K562 (cell line): Measurements from ENCODE around the gene PDF.
"Not testable (repeated sequence)": the region's sequence is repeated elsewhere in the genome, so short reads cannot be mapped to it uniquely, and the experiment has no call there.

Experiments
- ARID2 ChIP-seq: fragments of 450-650 bp; IDR thresholded peaks from 2 replicates; pipeline ENCODE4 v1.6.1; 2017; ENCODE audit warnings: antibody characterized with exemption, mild to moderate bottlenecking
- CTCF ChIP-seq, 3 experiments: IDR thresholded peaks in 2 of 3; conservative IDR thresholded peaks in 1 of 3; 2 replicates each; pipeline ENCODE4 v1.5.1; 2011 to 2012; ENCODE audit warnings: low read length in 3 of 3, mild to moderate bottlenecking in 3 of 3, control low read depth in 2 of 3, improper control_type of control experiment in 1 of 3, inconsistent platforms in 1 of 3, low read depth in 1 of 3, mixed read lengths in 1 of 3, moderate library complexity in 1 of 3; ENCODE audit not compliant: insufficient read depth in 2 of 3
- ZNF395 ChIP-seq: fragments of 200-800 bp; sonication (Bioruptor generic); IDR thresholded peaks from 2 replicates; pipeline ENCODE4 v1.6.1; 2017; ENCODE audit warnings: missing genetic modification characterization, missing compliant biosample characterization

DNA sequence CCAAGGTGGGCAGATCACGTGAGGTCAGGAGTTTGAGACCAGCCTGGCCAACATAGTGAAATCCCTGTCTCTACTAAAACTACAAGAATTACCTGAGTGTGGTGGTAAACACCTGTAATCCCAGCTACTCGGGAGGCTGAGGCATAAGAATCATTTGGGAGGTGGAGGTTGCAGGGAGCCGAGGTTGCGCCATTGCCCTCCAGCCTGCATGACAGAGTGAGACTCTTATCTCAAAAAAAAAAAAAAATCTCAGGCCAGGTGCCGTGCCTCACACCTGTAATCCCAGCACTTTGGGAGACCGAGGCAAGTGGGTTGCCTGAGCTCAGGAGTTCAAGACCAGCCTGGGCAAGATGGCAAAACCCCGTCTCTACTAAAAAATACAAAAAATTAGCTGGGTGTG, 33.6 kb downstream of the PDF start:
- TF ChIP-seq ZNF395 (CRISPR knock-in tag); CTCF (IDR thresholded peaks at IDR 0.05 in 2 of 3, conservative IDR thresholded peaks at IDR 0.05 in 1 of 3; ENCODE audit: insufficient read depth in 2 of 3, low read depth in 1 of 3, low read length in 3 of 3); ARID2: not testable (repeated sequence)
